Astrocyte of the cerebellum (primary cell): ENCODE results near the gene E2F2.
"Not testable (repeated sequence)": the region's sequence is repeated elsewhere in the genome, so short reads cannot be mapped to it uniquely, and the experiment has no call there.

Experiments used
- DNase-seq: peaks from one replicate; pipeline ENCODE4 v3.0.0-alpha.2; 2011; ENCODE audit warnings: low read depth
- H3K4me3 ChIP-seq: 2 replicates; pipeline ENCODE4 v1.5.1; 2011; ENCODE audit warnings: mild to moderate bottlenecking, low read depth, low read length, moderate library complexity
- in situ Hi-C: cut with HindIII; loops from 2 replicates; pipeline ENCODE4 v1.10.0; 2017; ENCODE audit warnings: low sequenced_read_pairs
- TF ChIP-seq, protein P1 (sequence below): IDR thresholded peaks from 2 replicates; pipeline ENCODE4 v1.5.1; 2012; ENCODE audit warnings: low read length, low read depth, moderate library complexity, mild to moderate bottlenecking; ENCODE audit errors: missing control alignments

E2F2 gene

DNA sequence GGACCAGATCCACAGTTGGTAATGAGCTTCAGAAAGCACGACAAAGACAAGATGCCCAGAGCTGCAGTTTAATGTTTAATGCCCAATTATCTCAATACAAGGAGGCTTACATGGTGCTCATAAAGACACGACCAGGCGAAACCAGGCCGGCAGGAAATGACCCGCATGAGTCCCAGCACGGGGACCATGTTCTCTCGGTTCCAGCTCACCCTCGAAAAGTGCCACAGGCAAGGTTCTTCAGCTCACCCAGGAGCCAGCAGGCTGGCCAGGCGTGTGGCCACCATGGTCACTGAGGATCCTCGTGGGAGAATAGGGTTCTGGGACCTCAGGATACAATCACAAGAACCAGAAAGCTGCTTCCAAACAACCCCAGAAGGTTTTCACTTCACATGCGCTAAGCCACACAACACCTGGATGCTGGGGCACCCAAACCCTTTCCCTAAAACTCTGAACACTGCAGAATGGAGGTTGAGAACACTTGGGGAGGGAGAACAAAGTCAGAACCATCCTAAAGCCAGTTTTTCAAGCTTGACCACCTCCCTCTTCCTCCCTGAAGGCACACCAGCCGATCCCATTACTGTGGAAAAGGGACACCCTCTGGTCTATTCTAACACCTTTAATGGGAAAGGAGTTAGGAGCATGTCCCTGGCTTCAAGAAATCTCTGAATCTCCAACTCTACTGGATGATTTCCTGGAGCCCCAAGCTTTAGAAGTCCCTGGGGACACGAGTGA lies 24.5 kb downstream of the E2F2 start:
- no peak overlapping the region for H3K4me3 ChIP-seq
- TF ChIP-seq, protein P1, sequence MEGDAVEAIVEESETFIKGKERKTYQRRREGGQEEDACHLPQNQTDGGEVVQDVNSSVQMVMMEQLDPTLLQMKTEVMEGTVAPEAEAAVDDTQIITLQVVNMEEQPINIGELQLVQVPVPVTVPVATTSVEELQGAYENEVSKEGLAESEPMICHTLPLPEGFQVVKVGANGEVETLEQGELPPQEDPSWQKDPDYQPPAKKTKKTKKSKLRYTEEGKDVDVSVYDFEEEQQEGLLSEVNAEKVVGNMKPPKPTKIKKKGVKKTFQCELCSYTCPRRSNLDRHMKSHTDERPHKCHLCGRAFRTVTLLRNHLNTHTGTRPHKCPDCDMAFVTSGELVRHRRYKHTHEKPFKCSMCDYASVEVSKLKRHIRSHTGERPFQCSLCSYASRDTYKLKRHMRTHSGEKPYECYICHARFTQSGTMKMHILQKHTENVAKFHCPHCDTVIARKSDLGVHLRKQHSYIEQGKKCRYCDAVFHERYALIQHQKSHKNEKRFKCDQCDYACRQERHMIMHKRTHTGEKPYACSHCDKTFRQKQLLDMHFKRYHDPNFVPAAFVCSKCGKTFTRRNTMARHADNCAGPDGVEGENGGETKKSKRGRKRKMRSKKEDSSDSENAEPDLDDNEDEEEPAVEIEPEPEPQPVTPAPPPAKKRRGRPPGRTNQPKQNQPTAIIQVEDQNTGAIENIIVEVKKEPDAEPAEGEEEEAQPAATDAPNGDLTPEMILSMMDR, result no peak
- in situ Hi-C loops, result no loop called here
- no peak for DNase-seq

DNA sequence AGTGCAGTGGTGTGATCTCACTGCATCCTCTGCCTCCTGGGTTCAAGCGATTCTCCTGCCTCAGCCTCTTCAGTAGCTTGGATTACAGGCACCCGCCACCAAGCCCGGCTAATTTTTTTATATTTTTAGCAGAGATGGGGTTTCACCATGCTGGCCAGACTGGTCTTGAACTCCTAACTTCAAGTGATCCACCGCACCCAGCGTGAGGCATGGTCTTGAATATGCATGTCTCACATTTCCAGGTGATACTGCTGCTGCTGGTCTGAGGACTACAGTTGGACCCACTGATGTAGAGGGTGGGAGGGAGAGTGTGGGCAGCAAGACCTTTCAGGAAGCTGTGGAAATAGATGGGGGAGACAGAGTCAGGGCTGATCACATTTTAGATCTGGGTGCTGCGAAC lies 25.2 kb downstream of the E2F2 start:
- no peak for DNase-seq
- TF ChIP-seq, protein P1, result no peak
- in situ Hi-C loops, result no loop called here
- H3K4me3 ChIP-seq, result no peak overlapping the region

DNA sequence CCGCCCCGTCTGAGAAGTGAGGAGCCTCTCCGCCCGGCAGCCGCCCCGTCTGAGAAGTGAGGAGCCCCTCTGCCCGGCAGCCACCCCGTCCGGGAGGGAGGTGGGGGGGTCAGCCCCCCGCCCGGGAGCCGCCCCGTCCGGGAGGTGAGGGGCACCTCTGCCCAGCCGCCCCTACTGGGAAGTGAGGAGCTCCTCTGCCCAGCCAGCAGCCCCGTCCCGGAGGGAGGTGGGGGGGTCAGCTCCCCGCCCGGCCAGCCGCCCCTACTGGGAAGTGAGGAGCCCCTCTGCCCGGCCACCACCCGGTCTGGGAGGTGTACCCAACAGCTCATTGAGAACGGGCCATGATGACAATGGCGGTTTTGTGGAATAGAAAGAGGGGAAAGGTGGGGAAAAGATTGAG lies 26.9 kb downstream of the E2F2 start:
- DNase-seq, result not testable (repeated sequence)

DNA sequence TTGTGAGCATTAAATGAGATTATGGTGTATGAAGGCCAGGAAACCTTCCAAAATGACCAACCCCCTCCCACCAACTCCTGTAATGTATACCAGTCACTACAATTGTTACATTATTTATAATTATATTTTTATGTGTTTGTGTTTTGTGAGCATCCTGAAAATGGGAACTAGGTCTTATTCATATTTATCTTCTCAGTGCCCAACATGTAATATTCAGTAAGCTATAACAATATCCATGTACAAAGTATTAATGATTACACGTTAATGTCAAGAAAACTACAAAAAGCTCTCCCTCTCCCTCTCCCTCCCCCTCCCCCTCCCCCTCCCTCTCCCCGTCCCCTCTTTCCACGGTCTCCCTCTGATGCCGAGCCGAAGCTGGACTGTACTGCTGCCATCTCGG lies 28.1 kb downstream of the E2F2 start:
- in situ Hi-C loops, result no loop called here

More for the DNA sequence above, 26.9 kb downstream of the E2F2 start:
- in situ Hi-C loops, H3K4me3 ChIP-seq: not testable (repeated sequence)

DNA sequence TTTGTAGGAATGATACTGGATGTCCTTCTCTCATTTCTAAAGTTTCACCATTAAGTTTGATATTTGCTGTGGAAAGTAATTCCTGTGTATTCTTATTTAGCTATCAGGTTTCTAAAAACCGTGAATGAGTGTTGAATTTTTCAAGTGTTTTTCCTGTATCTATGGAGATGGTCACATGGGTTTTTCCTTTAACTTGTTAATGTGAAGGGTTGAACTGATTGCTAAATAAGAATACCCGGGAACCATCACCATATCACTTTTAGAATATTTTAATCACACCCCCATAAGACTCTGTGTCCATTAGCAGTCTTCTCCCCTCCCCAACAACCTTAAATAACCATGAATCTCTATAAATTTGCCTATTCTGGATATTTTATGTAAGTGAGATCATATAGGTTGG lies 30.6 kb downstream of the E2F2 start:
- in situ Hi-C loops, result no loop called here
- TF ChIP-seq, protein P1, result no peak
- no peak for DNase-seq
- H3K4me3 ChIP-seq, result no peak overlapping the region

More for the DNA sequence above, 28.1 kb downstream of the E2F2 start:
- no peak for DNase-seq
- no peak overlapping the region for H3K4me3 ChIP-seq
- TF ChIP-seq, protein P1, result no peak

DNA sequence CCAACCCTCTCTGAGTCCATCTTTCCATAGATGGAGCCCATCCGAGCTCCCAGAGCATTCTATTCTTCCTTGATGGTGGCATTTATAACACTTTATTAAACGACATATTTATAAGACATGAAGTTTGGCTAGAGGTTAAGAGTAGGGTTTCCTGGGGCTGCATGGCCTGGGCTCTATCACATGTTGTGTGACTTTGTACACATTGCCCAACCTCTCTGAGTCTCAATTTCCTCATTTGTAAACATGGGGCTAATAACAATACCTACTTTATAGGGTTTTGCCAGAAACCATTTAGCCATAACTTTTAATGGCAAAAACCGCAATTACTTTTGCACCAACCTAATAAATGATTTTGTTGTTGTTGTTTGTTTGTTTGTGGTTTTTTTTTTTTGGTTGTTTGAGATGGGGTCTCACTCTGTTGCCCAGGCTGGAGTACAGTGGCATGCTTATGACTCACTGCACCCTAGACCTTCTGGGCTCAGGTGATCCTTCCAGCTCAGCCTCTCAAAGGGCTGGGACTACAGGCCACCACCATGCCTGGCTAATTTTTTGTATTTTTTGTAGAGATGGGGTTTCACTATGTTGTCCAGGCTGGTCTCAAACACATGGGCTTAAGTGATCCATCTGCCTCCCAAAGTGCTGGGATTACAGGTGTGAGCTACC lies 33.1 kb downstream of the E2F2 start:
- in situ Hi-C loops, result loop anchor here (5.0 kb wide), 1 partner anchor 76 kb away; the partner anchor contains the start of gene TCEA3
- TF ChIP-seq, protein P1, result no peak
- no peak overlapping the region for H3K4me3 ChIP-seq
- DNase-seq, result no peak
